Upper lobe of left lung (tissue), 4 donors: ENCODE data around the gene RHOT2.

Experiments
- CTCF ChIP-seq, 6 experiments: fragments of 450-650 bp in 4 of 6; fragments of 200-600 bp in 2 of 6; sonication (generic) in 2 of 6; IDR thresholded peaks; one replicate each; pipeline ENCODE4 v1.5.1; 2016 to 2019; ENCODE audit warnings: antibody characterized with exemption in 6 of 6
- EP300 ChIP-seq, 4 donors: sonication (generic); formaldehyde crosslinking; IDR thresholded peaks; one replicate each; pipeline ENCODE4 v1.5.1; 2017; ENCODE audit warnings: antibody characterized with exemption in 4 of 4, control low read depth in 2 of 4
- POLR2A ChIP-seq, 4 donors: fragments of 450-650 bp; IDR thresholded peaks; one replicate each; pipeline ENCODE4 v1.5.1; 2016 to 2017; ENCODE audit warnings: antibody characterized with exemption in 4 of 4, mild to moderate bottlenecking in 2 of 4
- POLR2AphosphoS5 ChIP-seq, 2 donors: sonication (generic); formaldehyde crosslinking; IDR thresholded peaks; one replicate each; pipeline ENCODE4 v1.5.1; 2017; ENCODE audit warnings: antibody characterized with exemption in 2 of 2

GRCh38 chr16:661184-661821 lies 6.6 kb upstream of the RHOT2 start:
- TF ChIP-seq POLR2AphosphoS5 (IDR thresholded peaks at IDR 0.05) (no peak), CTCF (IDR thresholded peaks at IDR 0.05) (peak in 1 of 6 experiments; percentile 6), EP300 (IDR thresholded peaks at IDR 0.05) (no peak), POLR2A (IDR thresholded peaks at IDR 0.05) (no peak)
